Stimulated activated CD8-positive, alpha-beta memory T cell treated with anti-CD3 and anti-CD28 coated beads, Interleukin-12 subunit alpha, Interleukin-12 subunit beta, amount 100 ng/mL, for 24 hours (primary cell): ENCODE measurements around the gene DAD1.

Source experiments
- DNase-seq: peaks from one replicate; pipeline ENCODE4 v3.0.0-alpha.2; 2020; ENCODE audit errors: extremely low read depth

The DAD1 gene

GRCh38 chr14:22536853-22537338, 52.1 kb downstream of the DAD1 start:
- no peak for DNase-seq

GRCh38 chr14:22535916-22536315, 53.1 kb downstream of the DAD1 start:
- DNase-seq: no peak

- DNase-seq: no peak
Observed at GRCh38 chr14:22535126-22535525, 53.9 kb downstream of the DAD1 start.

GRCh38 chr14:22534547-22534946, 54.5 kb downstream of the DAD1 start:
- no peak for DNase-seq

- DNase-seq: no peak
Observed at GRCh38 chr14:22533739-22534359, 55.2 kb downstream of the DAD1 start.

GRCh38 chr14:22533057-22533704, 55.8 kb downstream of the DAD1 start:
- no peak for DNase-seq

- no peak for DNase-seq
Observed at GRCh38 chr14:22532345-22533056, 56.5 kb downstream of the DAD1 start.

- no peak for DNase-seq
Observed at GRCh38 chr14:22531451-22532344, 57.3 kb downstream of the DAD1 start.

GRCh38 chr14:22530127-22530526, 58.9 kb downstream of the DAD1 start:
- DNase-seq: no peak

GRCh38 chr14:22526744-22527143, 62.3 kb downstream of the DAD1 start:
- DNase-seq: no peak

GRCh38 chr14:22526218-22526617, 62.8 kb downstream of the DAD1 start:
- no peak for DNase-seq

- DNase-seq: no peak
Observed at GRCh38 chr14:22524784-22525161, 64.3 kb downstream of the DAD1 start.

GRCh38 chr14:22524115-22524783, 64.8 kb downstream of the DAD1 start:
- no peak for DNase-seq

GRCh38 chr14:22523283-22523682, 65.7 kb downstream of the DAD1 start:
- no peak for DNase-seq

GRCh38 chr14:22522466-22522957, 66.5 kb downstream of the DAD1 start:
- DNase-seq: no peak

- DNase-seq: no peak
Observed at GRCh38 chr14:22521449-22522239, 67.4 kb downstream of the DAD1 start.

GRCh38 chr14:22520796-22521195, 68.2 kb downstream of the DAD1 start:
- DNase-seq: no peak

- no peak for DNase-seq
Observed at GRCh38 chr14:22519877-22520685, 68.9 kb downstream of the DAD1 start.

GRCh38 chr14:22518073-22518472, 71.0 kb downstream of the DAD1 start:
- no peak for DNase-seq
